ENCODE measurements around the gene ZBTB7A.
A peak's percentile ranks its signal among the peaks of the same experiment; 100 is the strongest.
"Not testable (repeated sequence)": the region's sequence is repeated elsewhere in the genome, so short reads cannot be mapped to it uniquely, and the experiment has no call there.

ZBTB7A gene

DNA sequence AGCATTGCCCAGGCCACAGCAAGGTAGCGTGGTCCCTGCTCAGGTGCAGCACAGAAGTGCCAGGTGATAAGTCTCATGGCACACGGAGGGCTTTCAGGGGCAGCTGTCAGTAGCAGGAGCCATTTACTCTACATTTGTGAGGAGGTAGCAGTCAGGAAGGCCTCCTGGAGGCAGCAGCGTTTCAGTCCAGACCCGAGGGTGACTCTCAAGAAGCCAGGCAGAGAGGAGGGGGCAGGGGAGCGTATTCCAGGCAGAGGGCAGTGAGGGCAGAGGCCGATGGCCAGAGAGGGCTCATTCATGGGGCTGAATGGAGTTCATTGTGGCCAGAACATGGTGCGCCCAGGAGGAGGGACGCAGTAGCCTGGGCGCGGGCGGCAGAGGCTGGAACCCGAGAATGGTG lies 50.2 kb downstream of the ZBTB7A start:
- no peak for DNase-seq (ENCODE audit: low read depth in 2 of 2)

- no peak for DNase-seq (ENCODE audit: low read depth in 2 of 2)
Measured at GRCh38 chr19:4015705-4016402, 50.8 kb downstream of the ZBTB7A start.

DNA sequence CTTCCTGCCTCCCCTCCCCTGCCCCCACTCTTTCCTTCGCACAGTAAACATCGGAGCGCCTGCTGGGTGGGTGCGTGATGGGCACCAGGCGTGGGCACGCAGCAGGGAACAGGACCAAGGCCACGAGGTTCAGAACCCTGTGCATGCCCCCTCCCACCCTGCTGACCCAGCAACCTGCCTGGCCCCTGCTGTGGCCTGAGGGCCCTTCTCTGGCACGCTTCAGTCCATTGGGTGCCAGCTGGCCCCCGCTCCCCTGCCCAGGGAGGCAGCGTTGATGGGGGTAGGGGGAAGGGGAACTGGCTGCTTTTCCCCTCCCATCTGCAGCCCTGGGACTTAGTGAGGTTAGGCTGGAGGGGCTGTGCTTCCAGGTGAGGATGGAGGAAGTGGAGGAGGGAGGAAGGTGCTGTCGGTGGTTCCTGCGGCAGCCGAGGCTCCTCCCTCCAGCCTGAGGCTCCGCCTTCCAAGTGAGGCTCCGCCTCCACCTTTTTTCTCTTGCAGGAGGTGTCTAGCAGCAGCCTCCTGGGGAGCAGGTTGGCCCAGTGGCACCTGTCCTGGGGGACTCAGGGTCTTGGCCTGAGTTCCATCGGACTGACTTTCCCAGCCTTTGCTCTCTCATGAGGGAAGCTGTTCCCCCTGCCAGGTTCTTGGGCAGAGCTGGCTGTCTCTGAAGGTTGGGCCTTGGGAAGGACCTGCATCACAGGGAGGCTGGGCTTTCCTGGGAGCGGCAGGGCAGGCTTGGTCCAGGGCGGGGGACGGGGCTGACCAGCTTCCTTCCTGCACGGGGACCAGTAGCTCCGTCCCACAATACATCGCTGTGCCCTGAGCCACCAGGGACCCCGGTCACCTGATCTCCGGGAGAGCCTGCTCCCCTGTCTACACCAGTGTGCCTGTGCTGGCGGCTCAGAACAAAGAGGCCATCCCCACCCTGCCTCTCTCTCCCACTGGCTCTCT lies 51.9 kb downstream of the ZBTB7A start:
- DNase-seq (ENCODE audit: low read depth in 2 of 2), result no peak

DNA sequence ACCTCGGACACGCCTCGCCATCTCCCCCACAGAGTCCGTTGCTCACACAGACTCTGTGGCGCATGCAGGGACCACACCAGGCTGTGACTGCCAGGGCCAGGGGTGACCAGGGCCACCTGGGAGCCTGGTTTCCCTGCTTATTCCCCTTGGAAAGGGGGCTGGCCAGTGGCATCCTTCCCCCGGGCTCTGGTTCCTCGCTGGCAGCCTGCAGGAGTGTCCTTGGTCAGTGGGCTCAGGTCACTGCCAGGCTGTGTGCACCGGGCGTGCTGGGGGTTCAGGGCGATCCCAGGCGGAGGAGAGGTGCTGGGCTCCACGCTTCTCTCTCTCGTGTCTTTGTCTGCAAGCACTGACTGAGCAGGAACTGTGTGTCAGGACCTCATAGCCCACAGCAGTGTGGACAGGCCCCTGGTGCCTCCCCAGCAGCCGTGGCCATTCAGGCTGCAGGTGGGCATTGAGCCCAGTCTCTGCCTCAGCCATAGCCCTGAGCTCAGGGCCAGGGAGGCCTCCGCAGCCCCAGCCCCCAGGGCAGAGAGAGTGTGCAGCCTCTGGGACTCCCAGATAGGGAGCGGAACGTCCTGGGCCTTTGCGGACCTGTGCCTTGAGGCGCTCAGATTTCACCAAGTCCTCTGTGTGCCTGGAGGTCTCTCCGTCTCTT lies 52.7 kb downstream of the ZBTB7A start:
- DNase-seq (ENCODE audit: low read depth in 2 of 2), result no peak

DNA sequence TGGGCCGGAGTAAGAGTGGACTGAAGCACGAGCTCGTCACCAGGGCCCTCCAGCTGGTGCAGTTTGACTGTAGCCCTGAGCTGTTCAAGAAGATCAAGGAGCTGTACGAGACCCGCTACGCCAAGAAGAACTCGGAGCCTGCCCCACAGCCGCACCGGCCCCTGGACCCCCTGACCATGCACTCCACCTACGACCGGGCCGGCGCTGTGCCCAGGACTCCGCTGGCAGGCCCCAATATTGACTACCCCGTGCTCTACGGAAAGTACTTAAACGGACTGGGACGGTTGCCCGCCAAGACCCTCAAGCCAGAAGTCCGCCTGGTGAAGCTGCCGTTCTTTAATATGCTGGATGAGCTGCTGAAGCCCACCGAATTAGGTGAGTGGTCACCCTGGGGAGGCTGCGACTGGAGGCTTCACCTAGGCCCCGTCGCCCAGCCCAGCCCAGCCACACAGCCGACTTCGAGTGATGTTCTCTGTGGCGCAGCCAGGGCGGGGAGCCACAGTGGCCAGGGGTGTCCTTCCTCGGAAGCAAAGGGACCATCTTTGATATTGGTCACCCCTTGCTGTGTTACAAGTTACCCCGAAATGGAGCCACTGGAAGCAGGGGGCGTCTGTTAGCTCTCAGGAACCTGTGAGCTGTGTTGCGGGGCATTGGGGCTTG lies 53.6 kb downstream of the ZBTB7A start:
- no peak for DNase-seq (ENCODE audit: low read depth in 2 of 2)

GRCh38 chr19:4012092-4012974 lies 54.4 kb downstream of the ZBTB7A start:
- DNase-seq (ENCODE audit: low read depth in 2 of 2), result no peak

DNA sequence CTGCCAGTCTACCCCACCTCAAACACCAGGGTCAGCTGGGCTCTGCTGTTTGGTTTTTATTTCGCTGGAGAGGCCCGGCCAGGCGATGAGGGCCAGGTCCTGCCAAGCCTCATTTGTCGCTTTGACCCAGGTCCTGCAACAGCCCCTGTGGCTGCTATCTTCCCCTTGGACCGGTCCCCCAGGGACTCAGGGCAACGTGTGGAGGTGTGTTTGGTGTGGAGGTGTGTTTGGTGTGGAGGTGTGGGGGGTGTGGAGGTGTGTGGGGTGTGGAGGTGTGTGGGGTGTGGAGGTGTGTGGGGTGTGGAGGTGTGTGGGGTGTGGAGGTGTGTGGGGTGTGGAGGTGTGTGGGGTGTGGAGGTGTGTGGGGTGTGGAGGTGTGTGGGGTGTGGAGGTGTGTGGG lies 55.3 kb downstream of the ZBTB7A start:
- not testable (repeated sequence) for DNase-seq (ENCODE audit: low read depth in 2 of 2)

- no peak for DNase-seq (ENCODE audit: low read depth in 2 of 2)
Measured at GRCh38 chr19:4010808-4011110, 55.9 kb downstream of the ZBTB7A start.

DNA sequence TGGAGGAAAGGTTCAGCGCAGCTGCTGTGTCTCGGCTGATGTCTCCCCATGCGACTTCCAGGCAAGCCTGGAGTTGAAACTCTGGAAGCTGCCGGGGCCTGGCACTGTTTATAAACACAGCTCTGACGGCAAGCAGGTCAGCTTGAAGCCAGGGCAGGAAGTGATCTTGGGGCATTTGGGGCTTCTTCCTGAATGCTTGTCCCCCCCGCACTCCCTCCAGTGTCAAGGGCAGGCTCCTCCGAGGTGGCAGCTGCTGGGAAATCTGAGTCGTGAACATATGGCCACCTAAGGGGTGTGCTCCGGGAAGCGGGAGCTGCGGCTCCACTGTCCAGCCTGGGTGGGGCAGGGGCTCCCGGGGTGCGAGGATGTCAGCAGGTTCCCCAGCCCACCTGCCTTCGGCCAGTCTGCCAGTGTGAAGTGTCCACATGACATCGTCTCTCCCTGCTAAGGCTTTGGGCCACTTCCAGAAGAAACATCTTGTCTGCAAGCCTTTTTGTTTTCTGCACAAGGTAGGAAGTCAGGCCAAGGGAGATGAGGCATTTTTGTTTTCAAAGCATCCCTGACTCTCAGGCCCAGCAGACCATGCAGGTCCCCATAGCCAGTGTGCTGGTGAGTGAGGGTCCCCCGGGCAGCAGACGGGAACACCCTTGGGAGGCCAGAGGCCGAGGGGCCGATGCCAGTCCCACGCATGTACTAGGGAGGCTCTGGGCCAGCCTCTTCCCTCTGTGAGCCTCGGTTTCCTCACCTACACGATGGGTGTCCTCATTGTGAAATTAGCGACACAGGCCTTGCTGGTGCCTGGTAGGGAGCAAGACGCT lies 56.5 kb downstream of the ZBTB7A start:
- no peak for DNase-seq (ENCODE audit: low read depth in 2 of 2)

DNA sequence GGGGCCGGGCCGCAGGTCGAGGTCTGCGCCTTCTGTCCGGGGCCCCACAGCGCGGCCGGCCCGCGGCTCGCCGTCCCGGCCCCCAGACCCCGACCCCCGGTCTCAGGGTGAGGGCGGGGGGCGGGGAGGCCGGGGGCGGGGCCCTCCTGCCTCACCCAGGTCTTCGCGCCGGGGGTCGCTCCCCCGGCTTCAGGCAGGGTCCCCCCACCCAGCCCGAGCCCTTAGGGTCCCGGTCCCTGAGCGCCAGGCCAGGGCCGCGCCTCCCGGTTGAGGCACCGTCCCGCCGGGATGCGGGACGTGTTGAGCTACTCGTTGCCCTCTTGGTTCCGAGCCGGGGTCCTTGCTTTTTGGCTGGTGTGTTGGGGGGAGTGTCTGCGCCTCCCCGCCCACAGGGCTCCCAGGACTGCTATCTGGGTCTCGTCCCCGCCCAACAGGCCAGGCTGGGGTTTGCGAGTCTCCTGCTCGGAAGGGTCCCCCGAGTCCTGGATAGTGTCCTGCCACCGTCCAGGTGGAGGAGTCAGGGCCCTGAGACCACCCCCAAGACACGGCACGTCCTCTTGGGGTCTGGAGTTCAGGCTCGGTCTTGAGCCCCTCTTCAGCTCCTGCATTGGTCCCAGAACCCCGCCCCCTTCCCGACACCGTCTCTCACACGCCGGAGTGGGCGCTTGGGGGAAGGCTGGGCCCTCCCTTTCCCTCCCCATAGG lies 58.7 kb downstream of the ZBTB7A start:
- DNase-seq (ENCODE audit: low read depth in 2 of 2), result no peak

DNA sequence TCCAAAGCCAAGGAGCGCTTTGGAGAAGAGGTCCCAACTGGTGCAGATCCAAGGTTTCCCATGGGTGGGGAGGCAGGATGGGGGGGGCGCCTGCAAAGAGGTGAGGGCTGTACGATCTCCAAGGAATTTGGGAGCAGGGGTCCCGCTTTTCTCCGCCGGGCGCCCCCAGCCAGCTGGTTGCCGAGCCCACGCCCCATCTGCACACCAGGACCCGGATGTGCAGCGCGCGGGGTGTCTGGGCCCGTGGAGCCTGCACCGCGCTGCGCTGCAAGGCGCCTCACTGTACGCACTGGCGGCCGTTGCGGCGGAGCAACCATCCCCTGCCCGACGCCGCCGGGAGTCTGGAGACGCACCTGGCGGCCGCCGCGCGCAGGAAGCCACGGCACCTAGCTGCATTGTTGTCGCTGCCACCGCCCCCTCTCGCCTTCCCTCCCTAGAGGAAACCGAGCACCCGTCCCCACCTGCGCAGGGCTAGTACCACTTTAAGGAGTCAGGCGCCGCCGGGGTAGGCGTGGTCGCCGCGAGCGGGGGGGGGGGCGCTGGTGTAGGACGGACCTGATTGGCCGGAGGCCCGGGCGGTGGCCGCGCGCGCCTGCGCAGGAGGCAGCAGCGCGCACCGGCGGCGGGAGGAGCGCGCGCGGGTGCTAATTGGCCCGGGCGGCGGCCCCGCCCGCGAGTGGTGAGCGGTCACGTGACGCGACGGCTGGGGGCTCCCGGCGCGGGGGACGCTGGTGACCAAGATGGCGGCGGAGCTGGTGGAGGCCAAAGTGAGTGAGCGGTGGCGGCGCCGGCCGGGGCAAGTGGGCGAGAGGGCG lies 59.5 kb downstream of the ZBTB7A start, which contains the start of gene PIAS4:
Gene PIAS4 (plus strand): TSS at position 716 of the 815 bp plus-strand sequence. CDS start 25 bp downstream, at position 741.
- DNase-seq (ENCODE audit: low read depth in 2 of 2), result peak; percentile 82 to 85

DNA sequence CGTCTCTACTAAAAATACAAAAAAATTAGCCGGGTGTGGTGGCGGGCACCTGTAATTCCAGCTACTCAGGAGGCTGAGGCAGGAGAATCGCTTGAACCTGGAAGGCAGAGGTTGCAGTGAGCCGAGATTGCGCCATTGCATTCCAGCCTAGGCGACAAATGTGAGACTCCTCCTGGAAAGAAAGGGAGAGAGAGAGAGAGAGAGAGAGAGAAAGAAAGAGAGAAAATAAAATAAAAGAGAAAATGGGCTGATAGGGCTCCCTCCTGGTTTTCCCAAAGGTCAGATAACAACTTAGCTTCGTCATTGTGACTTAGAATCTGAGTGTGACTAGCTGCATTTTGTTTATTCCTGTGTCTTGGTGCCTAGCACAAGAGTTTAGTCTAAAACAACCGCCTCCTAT lies 61.3 kb downstream of the ZBTB7A start:
- DNase-seq (ENCODE audit: low read depth in 2 of 2), result not testable (repeated sequence)

DNA sequence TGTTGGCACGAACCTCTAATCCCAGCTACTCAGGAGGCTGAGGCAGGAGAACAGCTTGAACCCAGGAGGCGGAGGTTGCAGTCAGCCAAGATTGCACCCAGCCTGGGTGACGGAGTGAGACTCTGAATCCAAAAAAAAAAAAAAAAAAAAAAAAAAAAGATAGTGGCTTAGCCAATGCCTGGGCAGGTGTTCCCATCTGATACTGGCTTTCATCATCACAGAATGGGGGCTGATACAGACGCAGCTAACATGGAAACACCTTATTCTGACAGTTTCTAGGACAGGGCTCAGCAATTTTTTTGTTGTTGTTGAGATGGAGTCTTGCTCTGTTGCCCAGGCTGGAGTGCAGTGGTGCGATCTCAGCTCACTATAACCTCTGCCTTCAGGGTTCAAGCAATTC lies 65.9 kb downstream of the ZBTB7A start:
- DNase-seq (ENCODE audit: low read depth in 2 of 2), result not testable (repeated sequence)

- DNase-seq (ENCODE audit: low read depth in 2 of 2), result not testable (repeated sequence)
Measured at GRCh38 chr19:3998667-3999412, 67.9 kb downstream of the ZBTB7A start.

- DNase-seq (ENCODE audit: low read depth in 2 of 2), result no peak
Measured at GRCh38 chr19:3995607-3996006, 71.1 kb downstream of the ZBTB7A start.
